Neural progenitor cell (in vitro differentiated cells): ENCODE results near the gene GNAS-AS1. TPM values are rescaled to one million over a fixed set of nuclear protein-coding genes. Genes with fewer than 3 reads are reported as not detected.

ENCODE experiments used
- DNase-seq: peaks from one replicate; pipeline ENCODE4 v3.0.0-alpha.2; 2016; ENCODE audit warnings: low spot score
- H2AFZ ChIP-seq: fragments of 200-600 bp; sonication (generic); replicated peaks from 2 replicates; pipeline ENCODE4 v1.6.1; 2016; ENCODE audit warnings: antibody characterized with exemption
- H3F3A ChIP-seq: fragments of 200-600 bp; sonication (generic); 2 replicates; pipeline ENCODE4 v1.6.1; 2016; ENCODE audit warnings: antibody characterized with exemption, low read depth
- H3K27ac ChIP-seq: fragments of 200-600 bp; sonication (generic); 2 replicates; pipeline ENCODE4 v1.5.1; 2016; ENCODE audit warnings: mild to moderate bottlenecking
- H3K27me3 ChIP-seq: fragments of 200-600 bp; sonication (generic); 2 replicates; pipeline ENCODE4 v1.6.1; 2016; ENCODE audit warnings: mild to moderate bottlenecking, moderate library complexity
- H3K36me3 ChIP-seq: fragments of 200-600 bp; sonication (generic); 2 replicates; pipeline ENCODE4 v1.5.1; 2016
- H3K4me1 ChIP-seq: fragments of 200-600 bp; sonication (generic); 2 replicates; pipeline ENCODE4 v1.6.1; 2016; ENCODE audit warnings: mixed run types
- H3K4me2 ChIP-seq: fragments of 200-600 bp; sonication (generic); 2 replicates; pipeline ENCODE4 v1.6.1; 2016
- H3K4me3 ChIP-seq: fragments of 200-600 bp; sonication (generic); 2 replicates; pipeline ENCODE4 v1.5.1; 2016
- H3K79me2 ChIP-seq: fragments of 200-600 bp; sonication (generic); 2 replicates; pipeline ENCODE4 v1.6.1; 2016; ENCODE audit warnings: low read depth
- H3K9ac ChIP-seq: fragments of 200-600 bp; sonication (generic); 2 replicates; pipeline ENCODE4 v1.6.1; 2016
- H3K9me3 ChIP-seq: fragments of 200-600 bp; sonication (generic); 2 replicates; pipeline ENCODE4 v1.5.1; 2016; ENCODE audit warnings: low read depth
- H4K20me1 ChIP-seq: fragments of 200-600 bp; sonication (generic); 2 replicates; pipeline ENCODE4 v1.6.1; 2016; ENCODE audit warnings: low read depth
- H3K27ac Mint-ChIP-seq: 3 replicates; pipeline ENCODE4 v1.8.0; 2021; ENCODE audit warnings: mixed read lengths
- H3K27me3 Mint-ChIP-seq: 2 replicates; pipeline ENCODE4 v1.8.0; 2022; ENCODE audit warnings: low read depth, mild to moderate bottlenecking, inconsistent platforms, moderate library complexity, mixed read lengths; ENCODE audit not compliant: insufficient read depth
- H3K36me3 Mint-ChIP-seq: 3 replicates; pipeline ENCODE4 v1.8.0; 2021; ENCODE audit warnings: mixed read lengths
- H3K4me1 Mint-ChIP-seq: 3 replicates; pipeline ENCODE4 v1.8.0; 2021; ENCODE audit warnings: mixed read lengths
- H3K4me3 Mint-ChIP-seq: 3 replicates; pipeline ENCODE4 v1.8.0; 2021; ENCODE audit warnings: mild to moderate bottlenecking, moderate library complexity, mixed read lengths
- H3K9me3 Mint-ChIP-seq: 3 replicates; pipeline ENCODE4 v1.8.0; 2020; ENCODE audit warnings: mixed read lengths
- CTCF ChIP-seq: fragments of 200-600 bp; sonication (generic); IDR thresholded peaks from 2 replicates; pipeline ENCODE4 v1.5.1; 2017; ENCODE audit warnings: antibody characterized with exemption, mild to moderate bottlenecking
- EZH2 ChIP-seq: fragments of 200-600 bp; sonication (generic); IDR thresholded peaks from 2 replicates; pipeline ENCODE4 v1.6.1; 2017; ENCODE audit warnings: antibody characterized with exemption, mild to moderate bottlenecking, moderate library complexity
- EZH2phosphoT487 ChIP-seq: fragments of 200-600 bp; sonication (generic); IDR thresholded peaks from 2 replicates; pipeline ENCODE4 v1.6.1; 2017; ENCODE audit warnings: antibody characterized with exemption
- total RNA-seq: library from RNA; depleted of rRNA; stranded (reverse); fragments of >200 nt; gene quantifications from 2 replicates; pipeline ENCODE4 v1.2.3, GENCODE V29; 2015; ENCODE audit warnings: low replicate concordance

Gene GNAS-AS1
- total RNA-seq, 1 donor from 2014 or later = 5.8 TPM

DNA sequence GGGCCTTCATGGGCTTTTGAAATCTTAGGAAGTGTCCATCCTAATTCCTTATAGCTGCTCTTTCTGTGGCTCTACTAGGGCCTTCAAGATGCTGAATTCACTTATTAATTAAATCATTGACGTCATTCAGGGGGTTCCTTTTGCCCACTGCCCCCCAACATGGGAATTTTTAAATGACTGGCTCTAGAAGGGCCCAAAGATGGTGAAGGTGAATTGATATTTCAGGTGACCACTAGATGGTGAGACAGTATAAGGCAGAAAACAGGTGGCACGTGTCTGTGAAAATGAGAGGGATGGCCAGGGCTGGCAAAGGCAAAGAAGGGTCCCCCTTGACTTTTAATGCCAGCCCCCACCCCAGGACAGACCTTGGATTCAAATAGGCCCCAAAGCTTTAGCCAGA lies 13.6 kb upstream of the GNAS-AS1 start:
- Histone ChIP-seq H2AFZ (no peak overlapping the region), H3K79me2 (no peaks in the 10 kb centered on the region), H3K27me3 (peaks cover 1% of the 10 kb centered on the region), H3F3A (peaks cover 5% of the 10 kb centered on the region), H3K36me3 (no peaks in the 10 kb centered on the region), H3K9ac (no peak overlapping the region), H3K4me3 (no peak overlapping the region), H3K9me3 (no peaks in the 10 kb centered on the region), H3K4me1 (peaks cover 5% of the 10 kb centered on the region), H3K4me2 (no peak overlapping the region), H4K20me1 (no peaks in the 10 kb centered on the region), H3K27ac (no peak overlapping the region)
- H3K27ac Mint-ChIP-seq = no peak overlapping the region
- TF ChIP-seq EZH2phosphoT487 (no peak), CTCF (peak; percentile 34)
- H3K4me1 Mint-ChIP-seq = peaks cover 6% of the 10 kb centered on the region
- no peaks in the 10 kb centered on the region for H3K27me3 Mint-ChIP-seq
- H3K36me3 Mint-ChIP-seq = no peaks in the 10 kb centered on the region
- no peaks in the 10 kb centered on the region for H3K9me3 Mint-ChIP-seq
- no peak overlapping the region for H3K4me3 Mint-ChIP-seq
- DNase-seq = no peak

- Histone ChIP-seq H3F3A (peaks cover 5% of the 10 kb centered on the region), H3K4me3 (no peak overlapping the region), H3K27me3 (peaks cover 13% of the 10 kb centered on the region), H3K4me2 (no peak overlapping the region), H3K27ac (no peak overlapping the region), H4K20me1 (no peaks in the 10 kb centered on the region), H3K36me3 (no peaks in the 10 kb centered on the region), H3K79me2 (no peaks in the 10 kb centered on the region), H3K9me3 (no peaks in the 10 kb centered on the region), H2AFZ (no peak overlapping the region), H3K4me1 (no peaks in the 10 kb centered on the region), H3K9ac (no peak overlapping the region)
- Mint-ChIP-seq H3K9me3 (no peaks in the 10 kb centered on the region), H3K27me3 (no peaks in the 10 kb centered on the region), H3K4me3 (no peak overlapping the region), H3K4me1 (no peaks in the 10 kb centered on the region), H3K27ac (no peak overlapping the region), H3K36me3 (no peaks in the 10 kb centered on the region)
- no peak for DNase-seq
- TF ChIP-seq EZH2 (no peak), CTCF (no peak), EZH2phosphoT487 (no peak)
Observed at GRCh38 chr20:58863044-58863790, 12.5 kb upstream of the GNAS-AS1 start.

DNA sequence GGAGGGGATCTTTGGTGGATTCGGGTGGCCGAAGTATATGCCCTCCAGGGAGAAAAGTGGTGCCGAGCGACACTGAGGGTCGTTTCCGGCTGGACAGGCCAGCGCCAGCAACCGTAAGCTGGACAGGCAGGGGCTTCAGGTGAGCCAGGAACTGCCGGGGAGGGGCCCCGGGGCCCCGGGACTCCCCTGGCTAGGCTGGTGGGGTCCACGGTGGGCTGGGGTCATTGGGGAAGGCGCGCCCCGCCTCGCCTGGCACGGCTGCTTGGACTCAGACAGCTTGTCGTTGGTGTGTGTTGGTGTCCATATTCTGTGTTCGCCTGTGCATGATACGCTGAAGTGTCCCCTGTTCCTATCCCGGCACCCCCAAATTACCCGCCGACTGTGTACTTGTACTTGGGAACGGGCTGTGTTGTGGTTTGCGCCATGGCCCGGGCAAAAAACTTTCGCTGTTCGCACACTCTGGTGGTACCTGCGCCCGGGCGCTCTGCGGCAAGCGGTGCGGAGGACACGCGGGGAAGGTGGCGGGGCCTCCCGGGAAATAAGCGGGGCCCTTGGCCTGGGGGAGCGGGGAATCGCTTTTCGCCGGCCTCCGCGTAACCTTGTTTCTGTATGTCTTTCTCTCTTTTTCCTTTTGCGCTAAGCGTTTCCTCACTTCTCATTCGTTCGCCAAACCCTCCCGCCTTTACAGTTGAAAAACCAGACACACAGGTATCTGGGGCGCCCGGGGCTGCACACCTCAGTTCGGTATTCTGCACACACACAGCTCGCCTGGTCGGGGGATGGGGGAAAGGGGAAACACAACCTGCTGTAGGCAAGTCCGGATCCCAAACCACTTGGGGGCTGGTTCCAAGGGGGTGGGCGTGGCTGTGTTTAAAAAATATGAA lies 5.0 kb upstream of the GNAS-AS1 start:
- no peak overlapping the region for H3K27ac Mint-ChIP-seq

More for the DNA sequence above, 5.0 kb upstream of the GNAS-AS1 start:
- H3K36me3 ChIP-seq = no peaks in the 10 kb centered on the region
- Mint-ChIP-seq H3K36me3 (no peaks in the 10 kb centered on the region), H3K27me3 (peaks cover 47% of the 10 kb centered on the region), H3K4me3 (peak overlapping the region; percentile 69), H3K9me3 (peaks cover 12% of the 10 kb centered on the region), H3K4me1 (peaks cover 3% of the 10 kb centered on the region)
- no peak for DNase-seq
- peak overlapping the region; percentile 41 for H3K4me3 ChIP-seq
- no peak overlapping the region for H3K9ac ChIP-seq
- H3K79me2 ChIP-seq = no peaks in the 10 kb centered on the region
- peaks cover 6% of the 10 kb centered on the region for H4K20me1 ChIP-seq
- H3K27ac ChIP-seq = no peak overlapping the region
- peaks cover 5% of the 10 kb centered on the region for H3F3A ChIP-seq
- H2AFZ ChIP-seq = no peak overlapping the region
- no peaks in the 10 kb centered on the region for H3K9me3 ChIP-seq
- no peaks in the 10 kb centered on the region for H3K4me1 ChIP-seq
- peaks cover 85% of the 10 kb centered on the region for H3K27me3 ChIP-seq
- peak overlapping the region; percentile 73 for H3K4me2 ChIP-seq
- TF ChIP-seq EZH2 (peak; percentile 86), CTCF (no peak), EZH2phosphoT487 (peak; percentile 77)
